NCI-H2081 (cell line): ENCODE results near the gene PKDCC.
"Not testable (repeated sequence)": the region's sequence is repeated elsewhere in the genome, so short reads cannot be mapped to it uniquely, and the experiment has no call there.

Experiments used
- DNase-seq, 2 experiments: peaks; one replicate each; lab custom pipeline; 2025; lab: John Stamatoyannopoulos, UW

PKDCC gene

DNA sequence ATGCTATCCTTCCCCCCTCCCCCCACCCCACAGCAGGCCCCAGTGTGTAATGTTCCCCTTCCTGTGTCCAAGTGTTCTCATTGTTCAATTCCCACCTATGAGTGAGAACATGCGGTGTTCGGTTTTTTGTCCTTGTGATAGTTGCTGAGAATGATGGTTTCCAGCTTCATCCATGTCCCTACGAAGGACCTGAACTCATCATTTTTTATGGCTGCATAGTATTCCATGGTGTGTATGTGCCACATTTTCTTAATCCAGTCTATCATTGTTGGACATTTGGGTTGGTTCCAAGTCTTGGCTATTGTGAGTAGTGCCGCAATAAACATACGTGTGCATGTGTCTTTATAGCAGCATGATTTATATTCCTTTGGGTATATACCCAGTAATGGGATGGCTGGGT is 17.9 kb downstream of the PKDCC start:
- not testable (repeated sequence) for DNase-seq

DNA sequence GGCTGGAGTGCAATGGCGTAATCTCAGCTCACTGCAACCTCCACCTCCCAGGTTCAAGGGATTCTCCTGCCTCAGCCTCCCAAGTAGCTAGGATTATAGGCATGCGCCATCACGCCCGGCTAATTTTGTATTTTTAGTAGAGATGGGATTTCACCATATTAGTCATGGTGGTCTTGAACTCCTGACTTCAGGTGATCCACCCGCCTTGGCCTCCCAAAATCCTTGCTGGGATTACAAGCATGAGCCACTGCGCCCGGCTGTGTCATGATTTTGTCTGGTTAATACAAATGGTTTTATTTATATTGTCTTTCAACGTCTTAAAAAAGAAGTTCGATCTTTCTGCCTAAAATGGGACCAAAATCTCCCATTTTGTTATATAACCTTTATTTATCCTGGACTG is 19.2 kb downstream of the PKDCC start:
- not testable (repeated sequence) for DNase-seq

DNA sequence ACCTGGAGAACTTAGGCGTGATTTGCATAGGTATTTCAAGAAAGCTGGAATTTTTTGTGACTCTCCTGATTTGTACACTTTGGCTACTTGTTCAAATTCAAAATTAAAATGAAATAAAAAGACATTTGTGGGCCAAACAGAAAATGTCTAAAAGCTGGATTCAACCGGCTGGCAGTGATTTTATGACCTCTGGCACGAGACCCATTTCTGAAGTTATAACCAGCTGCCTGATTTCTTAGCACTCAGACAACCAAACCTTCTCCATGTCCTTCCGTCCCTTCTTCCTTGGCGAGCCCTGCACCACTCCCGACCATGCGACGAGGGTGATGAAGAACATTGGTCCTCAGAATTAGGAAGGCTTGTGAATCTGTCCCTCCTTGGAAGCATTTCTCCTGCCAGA is 19.7 kb downstream of the PKDCC start:
- no peak for DNase-seq

GRCh38 chr2:42068571-42069178 is 20.9 kb downstream of the PKDCC start:
- no peak for DNase-seq

GRCh38 chr2:42069568-42069967 is 21.7 kb downstream of the PKDCC start:
- DNase-seq: no peak

DNA sequence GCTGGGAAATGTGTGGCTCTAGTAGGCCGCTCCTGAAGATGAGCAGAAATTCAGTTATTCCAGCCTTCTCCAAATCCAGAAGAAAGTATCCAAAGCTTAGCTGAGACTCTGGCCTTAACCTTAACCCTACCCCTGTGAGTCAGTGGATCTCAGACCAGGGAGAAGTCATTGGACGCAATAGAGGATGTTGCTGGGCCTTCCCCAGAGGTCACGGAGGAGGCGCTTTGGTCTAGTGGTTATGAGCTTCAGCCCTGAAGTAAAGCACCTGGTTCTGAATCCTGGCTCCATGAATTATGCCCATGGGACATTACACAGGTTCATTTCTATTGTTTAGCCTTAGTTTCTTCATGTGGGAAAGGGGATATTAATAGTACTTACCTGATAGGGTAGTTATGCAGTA is 24.0 kb downstream of the PKDCC start:
- no peak for DNase-seq

DNA sequence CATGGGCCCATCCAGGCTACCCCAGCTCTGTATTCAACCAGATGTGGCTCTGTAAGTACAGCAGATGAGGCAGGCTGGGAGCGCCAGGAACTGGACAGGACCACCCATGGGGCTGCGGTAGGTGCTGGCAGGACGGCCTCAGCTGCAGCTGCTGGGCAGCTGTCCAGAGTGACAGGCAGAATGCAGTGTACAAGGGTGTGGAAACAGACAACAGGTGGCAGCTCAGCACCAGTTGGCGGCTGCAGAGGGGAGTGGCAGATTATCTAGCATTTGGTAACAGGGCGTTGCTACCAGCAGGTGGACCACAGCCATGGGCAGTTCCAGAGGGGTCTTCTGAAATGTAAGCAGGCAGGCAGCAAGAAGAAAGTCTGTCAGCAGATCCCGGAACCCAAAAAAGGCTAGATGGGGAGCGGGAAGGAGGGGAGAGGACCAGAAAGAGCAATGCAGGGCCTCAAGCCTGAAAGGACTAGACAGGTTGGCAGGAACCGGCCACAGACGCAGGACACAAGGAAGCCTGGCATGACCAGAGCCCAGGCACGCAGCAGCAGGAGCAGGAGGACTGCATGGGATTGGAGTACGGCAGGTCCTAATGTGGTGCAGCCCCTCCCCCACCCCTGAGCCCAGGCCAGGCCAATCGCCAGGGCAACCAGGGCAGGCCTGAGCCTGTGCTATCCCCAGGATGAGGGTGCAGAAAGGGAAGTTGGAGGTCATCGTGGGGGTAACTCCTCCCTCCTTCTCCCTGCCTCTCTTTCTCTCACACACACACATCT is 24.7 kb downstream of the PKDCC start:
- DNase-seq: peak in 1 of 2 experiments; percentile 45

DNA sequence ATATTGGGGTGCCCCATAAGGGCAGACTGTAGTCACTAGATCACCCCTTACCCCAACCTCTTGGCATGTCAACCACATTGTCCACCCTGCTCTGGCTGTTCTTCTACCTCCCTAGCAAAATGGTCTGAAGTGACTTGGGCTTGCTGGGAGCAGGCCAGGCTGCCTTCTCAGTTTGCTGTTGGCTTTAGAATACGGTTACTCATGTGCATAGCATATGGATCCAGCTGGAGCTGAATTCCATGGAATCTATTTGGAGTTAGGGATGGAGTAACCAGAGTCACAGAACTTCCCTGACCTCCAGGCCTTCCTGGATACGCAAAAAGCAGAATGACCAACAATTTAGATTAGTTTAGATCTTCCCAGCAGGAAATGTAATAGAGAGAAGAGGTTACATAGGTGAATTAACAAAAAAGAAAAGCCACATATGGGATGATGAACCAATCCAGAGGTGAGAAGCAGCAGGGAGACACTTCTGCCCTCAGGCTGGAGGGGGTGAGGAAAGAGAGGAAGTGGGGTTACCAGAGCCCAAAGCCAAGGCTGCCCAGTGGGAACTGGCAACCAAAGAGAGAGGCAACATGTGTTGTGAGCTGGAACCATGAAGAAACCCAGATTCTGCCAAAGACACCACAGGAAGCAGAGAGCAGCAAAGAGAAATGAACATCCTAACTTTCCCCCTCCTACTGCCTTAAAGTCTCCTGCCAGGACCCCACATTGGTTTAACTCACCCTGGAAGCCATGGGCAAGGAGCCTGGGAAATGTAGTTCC is 26.1 kb downstream of the PKDCC start:
- DNase-seq: no peak

GRCh38 chr2:42074661-42075060 is 26.8 kb downstream of the PKDCC start:
- DNase-seq: no peak

GRCh38 chr2:42076357-42077225 is 28.8 kb downstream of the PKDCC start:
- no peak for DNase-seq

GRCh38 chr2:42077343-42077742 is 29.5 kb downstream of the PKDCC start:
- DNase-seq: no peak

DNA sequence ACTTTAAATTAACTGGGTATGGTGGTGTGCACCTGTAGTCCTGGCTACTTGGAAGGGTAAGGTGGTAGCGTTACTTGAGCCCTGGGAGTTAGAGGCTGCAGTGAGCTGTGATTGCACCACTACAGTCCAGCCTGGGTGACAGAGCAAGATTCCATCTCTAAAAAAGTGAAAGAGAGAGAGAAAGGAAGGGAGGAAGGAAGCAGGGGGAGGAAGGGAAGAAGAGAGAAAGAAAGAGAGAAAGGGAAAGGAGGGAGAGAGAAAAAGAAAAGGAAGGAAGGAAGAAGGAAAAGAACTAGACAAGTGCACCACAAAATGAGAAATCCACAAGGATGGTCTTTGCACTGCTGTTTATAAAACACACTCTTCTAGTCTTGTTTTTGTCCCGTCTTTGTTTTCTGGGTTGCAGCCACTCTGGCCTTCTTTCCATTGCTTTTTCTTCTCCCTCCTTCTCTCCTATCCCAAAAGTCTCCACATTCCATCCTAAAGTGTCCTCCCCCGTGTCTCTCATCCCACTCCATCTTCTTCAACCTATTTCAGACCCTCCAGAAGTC is 32.0 kb downstream of the PKDCC start:
- DNase-seq: no peak

GRCh38 chr2:42081151-42081550 is 33.3 kb downstream of the PKDCC start:
- not testable (repeated sequence) for DNase-seq

- no peak for DNase-seq
Measured at GRCh38 chr2:42082016-42082415, 34.2 kb downstream of the PKDCC start.

DNA sequence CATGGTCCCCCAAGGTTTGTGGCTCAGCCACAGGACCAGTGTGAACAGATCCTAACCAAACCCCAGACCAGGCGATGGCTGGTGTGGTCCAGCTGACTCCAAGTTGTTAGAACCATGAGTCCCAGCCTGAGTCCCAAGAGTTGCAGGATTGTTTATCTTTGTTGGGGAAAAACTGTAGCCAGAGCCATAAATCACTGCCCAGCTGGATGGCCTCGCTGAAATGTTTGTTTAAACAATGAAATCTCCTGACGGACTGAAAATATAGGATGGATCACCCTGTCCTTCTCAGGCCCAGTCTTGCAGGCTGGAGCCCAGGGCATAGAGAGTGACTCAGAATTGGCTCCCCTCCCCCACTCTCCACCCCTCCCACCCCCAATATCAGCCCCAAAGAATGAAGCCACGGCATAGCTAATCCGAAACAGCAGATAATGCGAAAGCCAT is 36.4 kb downstream of the PKDCC start:
- no peak for DNase-seq

GRCh38 chr2:42085070-42085469 is 37.2 kb downstream of the PKDCC start:
- DNase-seq: not testable (repeated sequence)

DNA sequence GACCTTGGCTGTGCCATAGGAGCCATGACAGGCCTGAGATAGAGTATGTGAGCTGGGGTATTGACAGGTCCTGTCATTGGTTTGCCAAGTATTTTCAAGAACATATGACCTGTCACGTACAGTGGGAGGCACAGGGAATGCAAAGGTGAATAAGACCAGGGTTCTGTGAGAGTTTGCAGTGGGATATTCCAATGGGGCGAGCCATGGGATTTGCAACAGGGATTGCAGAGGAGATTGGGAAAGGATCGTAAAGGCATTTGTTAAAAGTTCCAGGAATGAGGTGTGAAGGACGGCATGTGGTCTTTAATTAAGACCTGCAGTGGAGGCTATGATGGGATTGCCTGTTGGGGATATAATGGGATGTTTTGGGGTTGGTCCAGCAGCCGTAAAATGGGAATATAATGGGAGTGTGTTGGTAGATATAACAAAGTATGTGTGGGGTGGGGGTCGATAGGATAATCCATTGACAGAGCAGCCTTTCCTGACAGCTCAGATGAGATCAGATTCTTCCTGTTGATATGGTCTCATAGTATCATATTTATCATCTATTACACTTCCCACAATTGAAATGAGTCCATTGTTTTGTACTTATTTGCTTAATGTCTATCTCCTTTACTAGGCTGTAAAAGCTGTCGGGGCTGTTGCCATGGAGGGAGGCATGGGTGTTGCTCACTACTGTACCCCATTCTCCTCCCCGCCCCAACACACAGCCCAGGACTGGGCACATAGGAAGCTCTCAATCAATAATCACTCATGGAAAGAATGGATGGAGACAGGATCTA is 38.1 kb downstream of the PKDCC start:
- no peak for DNase-seq

DNA sequence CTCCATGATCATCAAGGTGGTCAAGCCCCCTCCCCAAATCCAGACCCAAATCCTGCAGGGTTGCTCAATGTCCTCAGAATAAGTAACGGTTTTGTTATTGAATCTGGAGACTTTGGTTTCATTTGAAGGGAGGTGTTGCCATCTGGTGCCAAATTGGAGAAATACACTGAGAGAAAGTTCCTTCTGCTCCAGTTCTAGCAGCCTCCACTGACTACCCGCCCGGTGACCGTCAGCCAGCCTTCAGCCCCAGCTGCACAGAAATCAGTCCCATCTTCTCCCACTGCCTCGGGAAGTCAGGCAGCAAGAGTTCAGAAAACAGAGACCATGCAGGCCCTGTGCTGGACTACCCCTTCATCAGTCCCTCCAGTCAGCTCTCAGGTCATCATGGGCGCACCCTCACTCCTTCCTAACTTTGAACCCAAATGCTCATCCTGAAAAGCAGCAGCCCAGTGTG is 38.7 kb downstream of the PKDCC start:
- DNase-seq: peak; percentile 50 to 70

GRCh38 chr2:42087137-42087856 is 39.5 kb downstream of the PKDCC start:
- peak in 1 of 2 experiments; percentile 56 for DNase-seq

DNA sequence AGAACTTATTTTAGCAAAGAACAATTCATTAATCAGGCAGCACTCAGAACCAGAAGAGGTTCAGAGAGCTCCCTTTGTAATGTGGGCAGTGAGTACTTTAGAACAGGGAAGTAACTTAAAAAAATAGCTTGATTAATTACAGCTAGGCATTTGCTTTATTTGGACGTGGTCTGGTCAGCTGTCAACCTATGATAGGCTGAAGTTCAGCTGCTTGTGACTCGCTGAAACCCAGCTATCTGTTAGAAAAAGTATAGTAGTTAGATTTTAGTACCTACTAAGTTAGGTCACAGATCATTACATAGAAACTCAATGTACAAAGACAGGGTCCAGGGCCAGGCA is 40.0 kb downstream of the PKDCC start:
- DNase-seq: peak in 1 of 2 experiments; percentile 19
